Neuronal stem cell (in vitro differentiated cells): ENCODE data around the gene NXPE3.

Experiments
- DNase-seq: peaks from one replicate; pipeline ENCODE4 v3.0.0-alpha.2; 2013; ENCODE audit warnings: low spot score
- H2AFZ ChIP-seq: one replicate; pipeline ENCODE4 v1.6.1; 2013; ENCODE audit warnings: mild to moderate bottlenecking, low read length, inconsistent platforms
- H2AK5ac ChIP-seq: 2 replicates; pipeline ENCODE4 v1.6.1; 2013; ENCODE audit warnings: low read depth, mild to moderate bottlenecking, inconsistent platforms, low read length, moderate library complexity, mixed read lengths
- H2BK120ac ChIP-seq: 2 replicates; pipeline ENCODE4 v1.6.1; 2013; ENCODE audit warnings: low read depth, mild to moderate bottlenecking, inconsistent platforms, low read length, moderate library complexity, mixed read lengths
- H2BK12ac ChIP-seq: one replicate; pipeline ENCODE4 v1.6.1; 2013; ENCODE audit warnings: low read length, inconsistent platforms
- H2BK15ac ChIP-seq: 2 replicates; pipeline ENCODE4 v1.6.1; 2013; ENCODE audit warnings: mild to moderate bottlenecking, low read length, inconsistent platforms, mixed read lengths
- H2BK5ac ChIP-seq: one replicate; pipeline ENCODE4 v1.6.1; 2013; ENCODE audit warnings: inconsistent platforms, mild to moderate bottlenecking, low read length, moderate library complexity
- H3K14ac ChIP-seq: one replicate; pipeline ENCODE4 v1.6.1; 2013; ENCODE audit warnings: low read length, inconsistent platforms
- H3K18ac ChIP-seq: 2 replicates; pipeline ENCODE4 v1.6.1; 2013; ENCODE audit warnings: low read length, inconsistent platforms
- H3K23ac ChIP-seq: 2 replicates; pipeline ENCODE4 v1.6.1; 2013; ENCODE audit warnings: low read depth, mild to moderate bottlenecking, mixed read lengths, low read length, inconsistent platforms; ENCODE audit not compliant: poor library complexity
- H3K27ac ChIP-seq: replicated peaks from 3 replicates; pipeline ENCODE4 v1.5.1; 2013; ENCODE audit warnings: low read length, inconsistent platforms
- H3K27me3 ChIP-seq, 3 experiments: 2 replicates each; pipeline ENCODE4 v1.6.1; 2013; ENCODE audit warnings: low read length in 3 of 3, mild to moderate bottlenecking in 2 of 3, inconsistent platforms in 1 of 3, low read depth in 1 of 3, mixed read lengths in 1 of 3, moderate library complexity in 1 of 3; ENCODE audit not compliant: control insufficient read depth in 3 of 3, insufficient read depth in 3 of 3
- H3K36me3 ChIP-seq, 2 donors: replicated peaks in 1 of 2; 2 replicates each; pipeline ENCODE4 v1.6.1; 2013; ENCODE audit warnings: low read length in 2 of 2; ENCODE audit not compliant: control insufficient read depth in 2 of 2, insufficient read depth in 2 of 2
- H3K4ac ChIP-seq: 2 replicates; pipeline ENCODE4 v1.6.1; 2013; ENCODE audit warnings: inconsistent platforms, mild to moderate bottlenecking, low read length, moderate library complexity
- H3K4me1 ChIP-seq, 2 donors: 1 replicate in 1 of 2; 2 replicates in 1 of 2; pipeline ENCODE4 v1.6.1; 2013; ENCODE audit warnings: low read length in 2 of 2, low read depth in 1 of 2; ENCODE audit not compliant: control insufficient read depth in 2 of 2, insufficient read depth in 1 of 2
- H3K4me2 ChIP-seq: one replicate; pipeline ENCODE4 v1.6.1; 2013; ENCODE audit warnings: mild to moderate bottlenecking, low read length, inconsistent platforms; ENCODE audit not compliant: insufficient read depth, poor library complexity, severe bottlenecking
- H3K4me3 ChIP-seq, 2 donors: 2 replicates each; pipeline ENCODE4 v1.5.1; 2013; ENCODE audit warnings: low read length in 2 of 2, mild to moderate bottlenecking in 2 of 2, inconsistent platforms in 1 of 2, moderate library complexity in 1 of 2
- H3K79me1 ChIP-seq: one replicate; pipeline ENCODE4 v1.6.1; 2013; ENCODE audit warnings: low read depth, mild to moderate bottlenecking, inconsistent platforms, low read length, moderate library complexity
- H3K9ac ChIP-seq: one replicate; pipeline ENCODE4 v1.6.1; 2013; ENCODE audit warnings: mild to moderate bottlenecking, low read depth, low read length, inconsistent platforms; ENCODE audit not compliant: poor library complexity
- H3K9me3 ChIP-seq, 2 donors: replicated peaks in 1 of 2; 2 replicates each; pipeline versions ENCODE3 to v1.6.1; 2013; ENCODE audit warnings: low read length in 2 of 2, mild to moderate bottlenecking in 2 of 2, inconsistent platforms in 1 of 2, low read depth in 1 of 2, mixed read lengths in 1 of 2, moderate library complexity in 1 of 2; ENCODE audit not compliant: control insufficient read depth in 2 of 2, insufficient read depth in 1 of 2
- H4K8ac ChIP-seq: one replicate; pipeline ENCODE4 v1.6.1; 2013; ENCODE audit warnings: low read depth, mild to moderate bottlenecking, inconsistent platforms, low read length, moderate library complexity
- H4K91ac ChIP-seq: one replicate; pipeline ENCODE4 v1.6.1; 2013; ENCODE audit warnings: low read length, low read depth, mild to moderate bottlenecking, inconsistent platforms; ENCODE audit not compliant: poor library complexity
- WGBS, 2 donors: extraction: QIAGEN DNeasy Blood & Tissue Kit; methylation state at CpG; one replicate each; pipeline ENCODE4 v1.1.7; 2013; ENCODE audit warnings: missing lambda C conversion rate in 2 of 2, mixed read lengths in 1 of 2; ENCODE audit not compliant: insufficient read length in 2 of 2, insufficient replicate concordance in 1 of 2; ENCODE audit errors: extremely low coverage in 2 of 2; 5-methylcytosine and 5-hydroxymethylcytosine counted together

The NXPE3 gene

GRCh38 chr3:101849714-101850245, 70.8 kb downstream of the NXPE3 start:
- Histone ChIP-seq H3K14ac (peak overlapping the region; percentile 56), H2AFZ (peak overlapping the region; percentile 97), H3K23ac (peak overlapping the region; percentile 99), H3K4me2 (peak overlapping the region; percentile 67), H3K18ac (peak overlapping the region; percentile 95), H4K8ac (no peak overlapping the region), H3K79me1 (peaks cover 7% of the 10 kb centered on the region), H3K27me3 (no peaks in the 10 kb centered on the region), H2AK5ac (no peak overlapping the region), H3K9me3 (no peaks in the 10 kb centered on the region), H3K4me3 (peak overlapping the region; percentile 65 to 99), H3K27ac (peak overlapping the region; percentile 59), H3K4me1 (peaks cover 5 to 6% of the 10 kb centered on the region in 2 donors), H2BK12ac (no peak overlapping the region), H2BK5ac (no peak overlapping the region), H3K36me3 (peaks cover 14 to 32% of the 10 kb centered on the region in 2 donors), H3K4ac (peak overlapping the region; percentile 37), H2BK15ac (no peak overlapping the region), H4K91ac (no peak overlapping the region), H2BK120ac (no peak overlapping the region), H3K9ac (peak overlapping the region; percentile 93)
- no CpG with 5 or more reads among the region's 67 CpGs for WGBS, 2 donors
- DNase-seq = peak; percentile 40

- no peak overlapping the region for H2AK5ac ChIP-seq
- H3K27ac ChIP-seq = no peak overlapping the region
- H2BK5ac ChIP-seq = no peak overlapping the region
- no peaks in the 10 kb centered on the region for H3K9me3 ChIP-seq
- WGBS, 2 donors = no CpG with 5 or more reads among the region's 19 CpGs
- peak overlapping the region; percentile 97 for H2AFZ ChIP-seq
- no peak overlapping the region for H4K8ac ChIP-seq
- peaks cover 5 to 6% of the 10 kb centered on the region in 2 donors for H3K4me1 ChIP-seq
- H2BK120ac ChIP-seq = no peak overlapping the region
- peak overlapping the region; percentile 65 to 99 for H3K4me3 ChIP-seq
- H2BK12ac ChIP-seq = no peak overlapping the region
- H3K79me1 ChIP-seq = peaks cover 7% of the 10 kb centered on the region
- no peak overlapping the region for H3K9ac ChIP-seq
- H3K27me3 ChIP-seq = no peaks in the 10 kb centered on the region
- H3K4me2 ChIP-seq = peak overlapping the region; percentile 67
- no peak overlapping the region for H4K91ac ChIP-seq
- no peak overlapping the region for H3K14ac ChIP-seq
- no peak overlapping the region for H3K18ac ChIP-seq
- no peak overlapping the region for H3K23ac ChIP-seq
- no peak overlapping the region for H3K4ac ChIP-seq
- peaks cover 18 to 38% of the 10 kb centered on the region in 2 donors for H3K36me3 ChIP-seq
- no peak overlapping the region for H2BK15ac ChIP-seq
- DNase-seq = no peak
Measured at GRCh38 chr3:101850246-101851051, 71.4 kb downstream of the NXPE3 start.

GRCh38 chr3:101851072-101851770, 72.2 kb downstream of the NXPE3 start:
- Histone ChIP-seq H3K9me3 (no peaks in the 10 kb centered on the region), H2BK5ac (no peak overlapping the region), H2BK15ac (no peak overlapping the region), H4K91ac (no peak overlapping the region), H3K36me3 (peaks cover 21 to 44% of the 10 kb centered on the region in 2 donors), H4K8ac (no peak overlapping the region), H2BK12ac (no peak overlapping the region), H3K4me3 (peak overlapping the region in 1 of 2 donors; percentile 65), H2AK5ac (no peak overlapping the region), H3K9ac (no peak overlapping the region), H3K14ac (no peak overlapping the region), H3K18ac (no peak overlapping the region), H3K4me2 (no peak overlapping the region), H3K4ac (no peak overlapping the region), H3K23ac (no peak overlapping the region), H2BK120ac (no peak overlapping the region), H3K27ac (no peak overlapping the region), H3K27me3 (no peaks in the 10 kb centered on the region), H3K79me1 (peaks cover 10% of the 10 kb centered on the region), H2AFZ (no peak overlapping the region), H3K4me1 (peaks cover 5 to 6% of the 10 kb centered on the region in 2 donors)
- WGBS, 2 donors = no CpG with 5 or more reads among the region's 5 CpGs
- no peak for DNase-seq
